C4-2B (cell line): ENCODE data around the gene SEPTIN8.
"Not testable (repeated sequence)": the region's sequence is repeated elsewhere in the genome, so short reads cannot be mapped to it uniquely, and the experiment has no call there.

Source experiments
- ZFX ChIP-seq: fragments of 450-650 bp; IDR thresholded peaks from 2 replicates; pipeline ENCODE4 v1.6.1; 2017
- TF ChIP-seq, protein P1 (sequence below): fragments of 450-650 bp; conservative IDR thresholded peaks from 2 replicates; pipeline ENCODE4 v1.5.1; 2017; ENCODE audit warnings: mild to moderate bottlenecking

DNA sequence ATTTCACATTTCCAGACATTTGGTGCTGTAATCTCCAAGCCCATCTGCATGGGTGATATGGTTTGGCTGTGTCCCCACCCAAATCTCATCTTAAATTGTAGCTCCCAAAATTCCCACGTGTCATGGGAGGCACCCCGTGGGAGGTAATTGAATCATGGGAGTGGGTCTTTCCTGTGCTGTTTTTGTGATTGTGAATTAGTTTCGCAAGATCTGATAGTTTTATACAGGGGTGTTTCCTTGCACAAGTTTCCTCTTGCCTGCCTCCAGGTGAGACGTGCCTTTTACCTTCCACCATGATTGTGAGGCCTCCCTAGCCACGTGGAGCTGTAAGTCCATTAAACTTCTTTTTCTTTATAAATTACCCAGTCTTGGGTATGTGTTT, 25.6 kb upstream of the SEPTIN8 start:
- TF ChIP-seq, protein P1, sequence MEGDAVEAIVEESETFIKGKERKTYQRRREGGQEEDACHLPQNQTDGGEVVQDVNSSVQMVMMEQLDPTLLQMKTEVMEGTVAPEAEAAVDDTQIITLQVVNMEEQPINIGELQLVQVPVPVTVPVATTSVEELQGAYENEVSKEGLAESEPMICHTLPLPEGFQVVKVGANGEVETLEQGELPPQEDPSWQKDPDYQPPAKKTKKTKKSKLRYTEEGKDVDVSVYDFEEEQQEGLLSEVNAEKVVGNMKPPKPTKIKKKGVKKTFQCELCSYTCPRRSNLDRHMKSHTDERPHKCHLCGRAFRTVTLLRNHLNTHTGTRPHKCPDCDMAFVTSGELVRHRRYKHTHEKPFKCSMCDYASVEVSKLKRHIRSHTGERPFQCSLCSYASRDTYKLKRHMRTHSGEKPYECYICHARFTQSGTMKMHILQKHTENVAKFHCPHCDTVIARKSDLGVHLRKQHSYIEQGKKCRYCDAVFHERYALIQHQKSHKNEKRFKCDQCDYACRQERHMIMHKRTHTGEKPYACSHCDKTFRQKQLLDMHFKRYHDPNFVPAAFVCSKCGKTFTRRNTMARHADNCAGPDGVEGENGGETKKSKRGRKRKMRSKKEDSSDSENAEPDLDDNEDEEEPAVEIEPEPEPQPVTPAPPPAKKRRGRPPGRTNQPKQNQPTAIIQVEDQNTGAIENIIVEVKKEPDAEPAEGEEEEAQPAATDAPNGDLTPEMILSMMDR = not testable (repeated sequence)
- not testable (repeated sequence) for TF ChIP-seq ZFX
